ENCODE results near the gene DNMT3A.
A peak's percentile ranks its signal among the peaks of the same experiment; 100 is the strongest.

DNMT3A gene

GRCh38 chr2:25290811-25291495 is 50.8 kb downstream of the DNMT3A start:
- Histone ChIP-seq H3K9me3 (ENCODE audit: control insufficient read depth in 5 of 5, low read length in 5 of 5) (no peaks in the 10 kb centered on the region), H3K27me3 (ENCODE audit: control insufficient read depth in 5 of 5, insufficient read depth in 4 of 5, low read length in 5 of 5) (no peaks in the 10 kb centered on the region), H3K36me3 (ENCODE audit: control insufficient read depth in 5 of 5, insufficient read depth in 5 of 5, low read length in 5 of 5) (no peaks in the 10 kb centered on the region), H3K4me3 (ENCODE audit: low read depth in 1 of 5, low read length in 5 of 5) (no peak overlapping the region), H3K9ac (ENCODE audit: low read length in 5 of 5) (no peak overlapping the region), H3K27ac (ENCODE audit: low read depth, low read length) (no peak overlapping the region), H3K4me1 (ENCODE audit: control insufficient read depth in 5 of 5, insufficient read depth in 5 of 5, low read length in 5 of 5) (peaks cover 10 to 49% (median 38%) of the 10 kb centered on the region in 5 donors)

- Histone ChIP-seq H3K4me1 (ENCODE audit: control insufficient read depth in 5 of 5, insufficient read depth in 5 of 5, low read length in 5 of 5) (peaks cover 8 to 36% (median 29%) of the 10 kb centered on the region in 5 donors), H3K9ac (ENCODE audit: low read length in 5 of 5) (no peak overlapping the region), H3K27ac (ENCODE audit: low read depth, low read length) (no peak overlapping the region), H3K9me3 (ENCODE audit: control insufficient read depth in 5 of 5, low read length in 5 of 5) (no peaks in the 10 kb centered on the region), H3K4me3 (ENCODE audit: low read depth in 1 of 5, low read length in 5 of 5) (no peak overlapping the region), H3K36me3 (ENCODE audit: control insufficient read depth in 5 of 5, insufficient read depth in 5 of 5, low read length in 5 of 5) (peaks cover 0 to 22% (median 9%) of the 10 kb centered on the region in 5 donors), H3K27me3 (ENCODE audit: control insufficient read depth in 5 of 5, insufficient read depth in 4 of 5, low read length in 5 of 5) (no peaks in the 10 kb centered on the region)
These were observed 54.8 kb downstream of the DNMT3A start for GRCh38 chr2:25286723-25287483.

- Histone ChIP-seq H3K36me3 (ENCODE audit: control insufficient read depth in 5 of 5, insufficient read depth in 5 of 5, low read length in 5 of 5) (peaks cover 0 to 31% (median 15%) of the 10 kb centered on the region in 5 donors), H3K27me3 (ENCODE audit: control insufficient read depth in 5 of 5, insufficient read depth in 4 of 5, low read length in 5 of 5) (no peaks in the 10 kb centered on the region), H3K9ac (ENCODE audit: low read length in 5 of 5) (peak overlapping the region in 1 of 5 donors; percentile 48), H3K27ac (ENCODE audit: low read depth, low read length) (no peak overlapping the region), H3K4me1 (ENCODE audit: control insufficient read depth in 5 of 5, insufficient read depth in 5 of 5, low read length in 5 of 5) (peaks cover 8 to 34% (median 28%) of the 10 kb centered on the region in 5 donors), H3K9me3 (ENCODE audit: control insufficient read depth in 5 of 5, low read length in 5 of 5) (no peaks in the 10 kb centered on the region), H3K4me3 (ENCODE audit: low read depth in 1 of 5, low read length in 5 of 5) (no peak overlapping the region)
These were observed 55.7 kb downstream of the DNMT3A start for GRCh38 chr2:25286025-25286400.

- no peaks in the 10 kb centered on the region for H3K27me3 ChIP-seq (ENCODE audit: control insufficient read depth in 5 of 5, insufficient read depth in 4 of 5, low read length in 5 of 5)
- H3K4me3 ChIP-seq (ENCODE audit: low read depth in 1 of 5, low read length in 5 of 5) = no peak overlapping the region
- H3K27ac ChIP-seq (ENCODE audit: low read depth, low read length) = no peak overlapping the region
- H3K36me3 ChIP-seq (ENCODE audit: control insufficient read depth in 5 of 5, insufficient read depth in 5 of 5, low read length in 5 of 5) = peaks cover 0 to 36% (median 20%) of the 10 kb centered on the region in 5 donors
- H3K9ac ChIP-seq (ENCODE audit: low read length in 5 of 5) = peak overlapping the region in 2 of 5 donors; percentile 41 to 48
- H3K4me1 ChIP-seq (ENCODE audit: control insufficient read depth in 5 of 5, insufficient read depth in 5 of 5, low read length in 5 of 5) = peaks cover 6 to 33% (median 23%) of the 10 kb centered on the region in 5 donors
- no peaks in the 10 kb centered on the region for H3K9me3 ChIP-seq (ENCODE audit: control insufficient read depth in 5 of 5, low read length in 5 of 5)
These were observed 56.3 kb downstream of the DNMT3A start for GRCh38 chr2:25285265-25286024.

- Histone ChIP-seq H3K9ac (ENCODE audit: low read length in 5 of 5) (no peak overlapping the region), H3K27ac (ENCODE audit: low read depth, low read length) (no peak overlapping the region), H3K36me3 (ENCODE audit: control insufficient read depth in 5 of 5, insufficient read depth in 5 of 5, low read length in 5 of 5) (peaks cover 0 to 38% (median 22%) of the 10 kb centered on the region in 5 donors), H3K4me3 (ENCODE audit: low read depth in 1 of 5, low read length in 5 of 5) (no peak overlapping the region), H3K9me3 (ENCODE audit: control insufficient read depth in 5 of 5, low read length in 5 of 5) (no peaks in the 10 kb centered on the region), H3K27me3 (ENCODE audit: control insufficient read depth in 5 of 5, insufficient read depth in 4 of 5, low read length in 5 of 5) (no peaks in the 10 kb centered on the region), H3K4me1 (ENCODE audit: control insufficient read depth in 5 of 5, insufficient read depth in 5 of 5, low read length in 5 of 5) (peaks cover 6 to 35% (median 23%) of the 10 kb centered on the region in 5 donors)
These were observed 57.0 kb downstream of the DNMT3A start for GRCh38 chr2:25284756-25285155.

- Histone ChIP-seq H3K9me3 (ENCODE audit: control insufficient read depth in 5 of 5, low read length in 5 of 5) (no peaks in the 10 kb centered on the region), H3K36me3 (ENCODE audit: control insufficient read depth in 5 of 5, insufficient read depth in 5 of 5, low read length in 5 of 5) (peaks cover 0 to 38% (median 22%) of the 10 kb centered on the region in 5 donors), H3K27me3 (ENCODE audit: control insufficient read depth in 5 of 5, insufficient read depth in 4 of 5, low read length in 5 of 5) (no peaks in the 10 kb centered on the region), H3K27ac (ENCODE audit: low read depth, low read length) (no peak overlapping the region), H3K4me1 (ENCODE audit: control insufficient read depth in 5 of 5, insufficient read depth in 5 of 5, low read length in 5 of 5) (peaks cover 6 to 43% (median 31%) of the 10 kb centered on the region in 5 donors), H3K9ac (ENCODE audit: low read length in 5 of 5) (no peak overlapping the region), H3K4me3 (ENCODE audit: low read depth in 1 of 5, low read length in 5 of 5) (no peak overlapping the region)
These were observed 57.8 kb downstream of the DNMT3A start for GRCh38 chr2:25283921-25284320.

- Histone ChIP-seq H3K9ac (ENCODE audit: low read length in 5 of 5) (peak overlapping the region in 1 of 5 donors; percentile 56), H3K9me3 (ENCODE audit: control insufficient read depth in 5 of 5, low read length in 5 of 5) (no peaks in the 10 kb centered on the region), H3K4me3 (ENCODE audit: low read depth in 1 of 5, low read length in 5 of 5) (no peak overlapping the region), H3K4me1 (ENCODE audit: control insufficient read depth in 5 of 5, insufficient read depth in 5 of 5, low read length in 5 of 5) (peaks cover 6 to 63% (median 39%) of the 10 kb centered on the region in 5 donors), H3K27me3 (ENCODE audit: control insufficient read depth in 5 of 5, insufficient read depth in 4 of 5, low read length in 5 of 5) (no peaks in the 10 kb centered on the region), H3K27ac (ENCODE audit: low read depth, low read length) (no peak overlapping the region), H3K36me3 (ENCODE audit: control insufficient read depth in 5 of 5, insufficient read depth in 5 of 5, low read length in 5 of 5) (peaks cover 0 to 38% (median 22%) of the 10 kb centered on the region in 5 donors)
These were observed 59.8 kb downstream of the DNMT3A start for GRCh38 chr2:25281941-25282340.

GRCh38 chr2:25281522-25281921 is 60.2 kb downstream of the DNMT3A start:
- Histone ChIP-seq H3K27ac (ENCODE audit: low read depth, low read length) (no peak overlapping the region), H3K4me3 (ENCODE audit: low read depth in 1 of 5, low read length in 5 of 5) (no peak overlapping the region), H3K9ac (ENCODE audit: low read length in 5 of 5) (peak overlapping the region in 1 of 5 donors; percentile 56), H3K36me3 (ENCODE audit: control insufficient read depth in 5 of 5, insufficient read depth in 5 of 5, low read length in 5 of 5) (peaks cover 0 to 38% (median 22%) of the 10 kb centered on the region in 5 donors), H3K27me3 (ENCODE audit: control insufficient read depth in 5 of 5, insufficient read depth in 4 of 5, low read length in 5 of 5) (no peaks in the 10 kb centered on the region), H3K4me1 (ENCODE audit: control insufficient read depth in 5 of 5, insufficient read depth in 5 of 5, low read length in 5 of 5) (peaks cover 6 to 63% (median 43%) of the 10 kb centered on the region in 5 donors), H3K9me3 (ENCODE audit: control insufficient read depth in 5 of 5, low read length in 5 of 5) (no peaks in the 10 kb centered on the region)

GRCh38 chr2:25280051-25280687 is 61.6 kb downstream of the DNMT3A start:
- H3K36me3 ChIP-seq (ENCODE audit: control insufficient read depth in 5 of 5, insufficient read depth in 5 of 5, low read length in 5 of 5) = peaks cover 0 to 35% (median 20%) of the 10 kb centered on the region in 5 donors
- H3K4me1 ChIP-seq (ENCODE audit: control insufficient read depth in 5 of 5, insufficient read depth in 5 of 5, low read length in 5 of 5) = peaks cover 5 to 63% (median 43%) of the 10 kb centered on the region in 5 donors
- H3K27ac ChIP-seq (ENCODE audit: low read depth, low read length) = no peak overlapping the region

More at GRCh38 chr2:25280051-25280687, 61.6 kb downstream of the DNMT3A start:
- H3K9ac ChIP-seq (ENCODE audit: low read length in 5 of 5) = no peak overlapping the region
- no peaks in the 10 kb centered on the region for H3K9me3 ChIP-seq (ENCODE audit: control insufficient read depth in 5 of 5, low read length in 5 of 5)
- no peaks in the 10 kb centered on the region for H3K27me3 ChIP-seq (ENCODE audit: control insufficient read depth in 5 of 5, insufficient read depth in 4 of 5, low read length in 5 of 5)
- H3K4me3 ChIP-seq (ENCODE audit: low read depth in 1 of 5, low read length in 5 of 5) = no peak overlapping the region

All from subcutaneous abdominal adipose tissue (tissue), 5 donors.